Measurements from ENCODE around the gene PHF3. TPM values are rescaled to one million over a fixed set of nuclear protein-coding genes. Genes with fewer than 3 reads are reported as not detected.
"Not testable (repeated sequence)": the region's sequence is repeated elsewhere in the genome, so short reads cannot be mapped to it uniquely, and the experiment has no call there.

Gene PHF3
- total RNA-seq, 1 experiment from 2014 or later, result 32.2 TPM

DNA sequence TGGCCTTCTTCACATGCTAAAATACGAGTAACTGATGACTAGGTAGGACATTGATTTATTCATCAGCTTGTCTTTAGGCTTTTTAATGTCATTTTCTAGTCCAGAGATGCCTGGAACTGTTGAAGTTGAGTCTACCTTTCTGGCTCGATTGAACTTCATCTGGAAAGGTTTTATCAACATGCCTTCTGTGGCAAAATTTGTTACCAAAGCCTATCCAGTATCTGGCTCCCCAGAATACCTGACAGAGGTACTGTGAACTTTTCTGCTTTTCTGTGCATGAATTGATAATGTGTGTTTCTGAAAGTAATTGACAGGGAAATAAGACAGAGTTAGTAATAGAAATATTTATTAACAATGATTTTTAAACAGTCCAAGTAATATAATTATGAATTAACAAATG lies 71.0 kb downstream of the PHF3 start:
- DNase-seq (ENCODE audit: extremely low read depth, low read depth), result no peak

DNA sequence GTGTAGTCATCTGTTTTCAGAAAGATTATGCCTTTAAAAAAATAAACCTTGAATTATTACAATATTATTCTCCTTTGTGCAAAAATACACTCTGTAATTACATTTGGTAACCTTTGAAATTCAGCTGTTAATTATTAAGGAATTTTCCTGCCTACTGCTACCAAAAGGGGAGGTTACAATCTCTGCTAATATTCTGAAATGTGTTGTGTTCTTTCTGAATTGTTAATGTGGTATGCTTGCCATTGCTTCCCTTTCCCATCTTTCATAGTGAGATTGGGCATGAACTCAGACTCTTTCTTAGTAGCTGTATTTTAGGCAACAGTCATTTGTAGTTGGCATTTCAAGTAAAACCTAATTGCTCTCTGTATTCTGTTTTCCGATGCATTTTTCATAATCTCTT lies 73.0 kb downstream of the PHF3 start:
- no peak for DNase-seq (ENCODE audit: extremely low read depth, low read depth)

DNA sequence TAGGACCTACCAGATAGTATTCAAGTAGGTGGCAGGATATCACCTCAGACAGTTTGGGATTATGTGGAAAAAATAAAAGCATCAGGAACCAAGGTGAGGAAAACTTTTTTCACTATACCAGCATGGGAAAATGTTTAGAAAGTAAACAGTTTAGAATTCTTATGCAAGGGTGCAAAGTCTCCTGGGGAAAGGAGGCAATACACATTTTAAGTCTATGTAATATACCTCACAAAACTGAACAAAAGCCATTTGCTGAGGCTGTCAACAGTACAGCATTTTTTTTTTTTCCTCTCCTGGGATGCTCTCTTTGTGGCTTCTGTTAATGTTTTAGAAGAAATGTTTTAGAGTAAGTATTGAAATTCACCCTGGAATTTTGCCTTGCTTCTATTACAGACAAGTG lies 73.5 kb downstream of the PHF3 start:
- DNase-seq (ENCODE audit: extremely low read depth, low read depth), result no peak

DNA sequence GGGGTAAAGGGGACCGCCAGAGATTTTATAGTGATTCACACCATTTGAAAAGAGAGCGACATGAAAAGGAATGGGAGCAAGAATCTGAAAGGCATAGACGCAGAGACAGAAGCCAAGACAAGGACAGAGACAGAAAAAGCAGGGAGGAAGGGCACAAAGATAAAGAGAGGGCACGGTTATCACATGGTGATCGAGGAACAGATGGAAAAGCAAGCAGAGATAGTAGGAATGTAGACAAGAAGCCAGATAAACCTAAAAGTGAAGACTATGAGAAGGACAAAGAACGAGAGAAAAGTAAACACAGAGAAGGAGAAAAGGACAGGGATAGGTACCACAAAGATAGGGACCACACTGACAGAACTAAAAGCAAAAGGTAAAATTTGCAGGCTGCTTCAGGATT lies 77.7 kb downstream of the PHF3 start:
- DNase-seq (ENCODE audit: extremely low read depth, low read depth), result no peak

DNA sequence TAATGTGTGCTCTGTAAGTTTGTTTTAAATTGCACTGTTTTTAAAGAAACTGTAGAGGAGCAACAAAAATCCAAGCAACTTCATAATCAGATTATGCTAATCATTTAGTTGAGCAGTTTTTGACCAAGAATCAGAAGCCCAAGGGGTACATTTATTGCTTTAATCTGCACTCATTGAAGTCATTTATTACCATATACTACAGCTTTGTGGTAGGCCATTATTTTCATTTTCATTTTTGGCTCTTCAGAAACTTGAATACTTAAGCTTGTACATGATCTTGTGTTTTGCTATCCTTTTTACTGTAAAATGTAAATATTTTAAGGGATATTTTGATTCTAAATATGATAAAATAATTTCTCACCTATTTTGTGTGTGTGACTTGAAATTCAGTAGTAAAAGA lies 78.5 kb downstream of the PHF3 start:
- DNase-seq (ENCODE audit: extremely low read depth, low read depth), result no peak

DNA sequence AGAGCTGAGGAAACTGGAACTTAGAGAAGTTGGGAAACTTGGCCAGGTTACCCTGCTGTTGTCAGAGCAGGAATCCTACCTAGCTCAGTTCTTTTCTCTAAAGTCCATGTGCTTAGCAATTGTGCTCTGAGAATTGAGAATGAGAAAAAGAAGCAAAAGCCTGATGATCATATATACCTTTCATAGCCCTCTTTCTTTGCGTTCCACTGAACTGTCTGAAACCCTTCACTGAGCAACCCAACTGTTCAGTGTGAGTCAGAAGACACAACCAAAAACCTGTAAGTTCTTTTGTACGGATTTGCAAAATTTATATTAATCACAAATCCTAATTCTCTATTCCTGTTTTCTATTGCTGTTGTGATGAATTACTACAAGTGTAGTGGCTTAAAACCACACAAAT lies 80.6 kb downstream of the PHF3 start:
- DNase-seq (ENCODE audit: extremely low read depth, low read depth), result no peak

DNA sequence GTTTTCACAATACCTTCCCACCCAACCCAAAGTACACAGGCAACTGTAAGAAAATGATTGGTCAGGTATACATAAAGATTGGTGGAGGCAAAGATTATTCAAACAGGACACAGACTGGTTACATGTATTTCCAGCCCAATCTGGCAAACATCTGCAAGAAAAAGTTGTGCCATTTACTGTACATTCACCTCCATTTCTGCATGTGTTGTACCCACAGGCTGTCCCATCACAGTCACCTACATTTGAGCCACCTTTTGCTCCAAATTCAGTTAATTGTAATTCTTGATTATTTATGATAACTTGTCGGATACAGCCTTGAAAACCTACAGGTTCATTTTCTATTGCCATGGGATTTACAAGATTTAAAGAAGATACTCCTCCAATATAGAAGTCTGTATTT lies 85.6 kb downstream of the PHF3 start:
- no peak for DNase-seq (ENCODE audit: extremely low read depth, low read depth)

DNA sequence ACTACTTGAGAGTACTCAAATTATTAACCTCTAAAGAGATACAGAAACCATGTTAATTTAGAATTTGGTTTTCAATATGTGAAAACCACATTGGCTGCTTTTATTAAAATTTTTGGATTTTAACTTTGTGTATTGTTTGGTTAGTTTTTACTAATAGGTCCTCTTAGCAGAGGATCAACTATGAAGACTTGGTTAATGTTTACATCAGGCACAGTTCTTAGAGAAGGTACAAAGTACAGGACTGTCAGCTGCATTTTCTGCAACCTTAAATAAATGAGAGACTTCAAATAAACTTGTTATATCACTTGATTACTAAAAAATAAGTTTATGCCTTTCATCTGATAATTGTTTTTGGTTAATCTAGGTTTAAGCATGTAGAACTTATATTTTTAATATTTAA lies 89.1 kb downstream of the PHF3 start:
- DNase-seq (ENCODE audit: extremely low read depth, low read depth), result no peak

DNA sequence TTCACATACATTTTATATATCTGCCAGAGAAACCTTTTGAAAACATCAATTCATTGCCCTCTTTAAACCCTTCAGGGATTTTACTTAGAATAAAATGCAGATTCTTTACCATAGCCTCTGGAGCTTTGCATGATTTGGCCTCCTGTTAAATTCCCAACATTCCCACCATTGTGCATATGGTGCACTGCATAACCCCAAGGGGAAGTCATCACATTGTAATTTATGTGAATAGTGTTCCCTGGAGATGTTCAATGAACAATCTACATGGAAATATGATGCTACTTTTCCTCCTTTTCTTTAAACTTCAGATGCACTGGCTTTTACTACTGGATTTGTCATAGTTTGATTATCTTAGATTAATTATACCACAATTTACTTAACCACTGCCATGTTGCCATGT lies 94.7 kb downstream of the PHF3 start:
- DNase-seq (ENCODE audit: extremely low read depth, low read depth), result no peak

DNA sequence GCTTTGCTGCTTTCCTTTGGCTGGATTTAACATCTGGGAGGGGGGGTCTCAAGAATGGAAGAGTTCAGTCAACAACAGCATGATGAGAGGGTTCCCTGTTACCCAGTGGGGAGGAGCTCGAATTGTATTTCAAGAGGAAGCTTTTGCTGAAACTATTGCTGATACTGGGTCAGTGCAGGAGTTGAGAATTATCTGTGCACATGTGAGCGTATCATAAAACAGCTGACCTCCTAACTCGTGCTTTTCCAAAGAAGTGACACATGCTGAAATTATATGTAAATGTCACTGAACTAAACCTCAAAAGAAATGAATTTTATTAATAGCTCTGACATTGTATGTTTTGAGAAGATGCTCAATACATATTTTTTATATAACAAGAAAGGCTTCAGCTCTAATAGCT lies 96.3 kb downstream of the PHF3 start:
- DNase-seq (ENCODE audit: extremely low read depth, low read depth), result no peak

DNA sequence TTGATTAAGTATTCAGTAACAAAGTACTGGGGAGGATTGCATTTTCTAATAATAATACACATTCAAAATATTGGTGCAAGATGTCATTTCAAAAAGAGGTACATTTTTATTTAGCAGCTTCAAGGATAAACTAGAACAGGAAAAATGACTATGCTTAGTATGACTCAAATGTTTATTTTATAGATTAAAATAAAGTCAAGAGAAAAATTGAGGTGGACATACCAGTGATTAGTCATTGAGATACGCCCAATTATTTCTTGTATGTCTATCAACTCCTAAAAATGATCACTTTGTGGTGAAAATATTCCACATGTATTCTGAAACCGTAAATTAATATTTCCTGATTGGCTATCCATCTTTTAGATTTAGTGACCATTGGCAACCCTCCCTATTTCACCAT lies 96.7 kb downstream of the PHF3 start:
- DNase-seq (ENCODE audit: extremely low read depth, low read depth), result no peak

DNA sequence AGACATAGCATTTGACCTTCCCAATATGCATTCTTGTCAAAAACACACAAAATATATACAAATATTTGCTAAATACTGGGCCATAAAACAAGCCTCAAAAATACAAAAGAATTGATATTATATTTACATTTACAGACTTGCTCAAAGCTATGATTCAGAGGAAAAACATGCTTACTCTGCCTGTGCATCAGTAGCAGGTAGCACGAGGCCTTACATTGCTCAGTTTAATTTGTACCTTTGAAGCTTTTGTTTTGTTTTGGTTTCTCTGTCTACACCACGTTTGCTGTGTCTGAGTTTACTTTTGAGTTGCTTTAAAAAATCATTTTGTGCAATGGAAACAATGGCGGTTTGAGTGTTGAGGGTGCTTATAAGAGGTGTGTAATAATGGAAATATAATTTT lies 99.3 kb downstream of the PHF3 start:
- no peak for DNase-seq (ENCODE audit: extremely low read depth, low read depth)

DNA sequence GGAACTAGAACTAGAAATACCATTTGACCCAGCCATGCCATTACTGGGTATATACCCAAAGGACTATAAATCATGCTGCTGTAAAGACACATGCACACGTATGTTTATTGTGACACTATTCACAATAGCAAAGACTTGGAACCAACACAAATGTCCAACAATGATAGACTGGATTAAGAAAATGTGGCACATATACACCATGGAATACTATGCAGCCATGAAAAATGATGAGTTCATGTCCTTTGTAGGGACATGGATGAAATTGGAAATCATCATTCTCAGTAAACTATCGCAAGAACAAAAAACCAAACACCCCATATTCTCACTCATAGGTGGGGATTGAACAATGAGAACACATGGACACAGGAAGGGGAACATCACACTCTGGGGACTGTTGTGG lies 102.6 kb downstream of the PHF3 start:
- not testable (repeated sequence) for DNase-seq (ENCODE audit: extremely low read depth, low read depth)

DNA sequence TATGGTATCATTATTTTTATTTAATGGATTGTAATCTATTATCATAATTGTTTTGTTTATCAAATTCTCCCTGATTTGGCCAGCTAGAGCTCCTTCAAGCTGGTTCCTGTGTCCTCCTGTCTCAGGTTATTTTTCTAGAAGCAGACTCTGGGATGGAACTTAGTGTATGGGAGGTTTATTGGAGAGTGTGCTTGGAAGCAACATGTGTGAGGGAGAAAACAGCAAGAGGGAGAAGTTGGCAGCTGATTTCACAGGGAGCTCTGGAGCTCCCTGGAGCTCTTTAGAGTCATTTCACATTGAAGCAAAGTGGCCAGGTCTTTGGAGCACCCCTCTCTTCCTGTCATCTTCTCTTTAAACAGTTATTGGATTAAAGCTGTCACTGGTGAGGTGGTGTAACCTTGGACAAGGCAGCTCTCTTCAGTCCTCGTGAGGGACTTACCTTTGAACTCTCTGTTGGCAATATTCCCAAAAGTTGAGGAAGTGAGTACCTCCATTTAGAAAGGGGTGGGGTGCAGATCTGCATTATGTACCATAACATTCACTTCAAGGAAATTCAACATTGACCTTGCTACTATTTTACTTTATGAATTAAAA lies 103.6 kb downstream of the PHF3 start:
- DNase-seq (ENCODE audit: extremely low read depth, low read depth), result no peak

DNA sequence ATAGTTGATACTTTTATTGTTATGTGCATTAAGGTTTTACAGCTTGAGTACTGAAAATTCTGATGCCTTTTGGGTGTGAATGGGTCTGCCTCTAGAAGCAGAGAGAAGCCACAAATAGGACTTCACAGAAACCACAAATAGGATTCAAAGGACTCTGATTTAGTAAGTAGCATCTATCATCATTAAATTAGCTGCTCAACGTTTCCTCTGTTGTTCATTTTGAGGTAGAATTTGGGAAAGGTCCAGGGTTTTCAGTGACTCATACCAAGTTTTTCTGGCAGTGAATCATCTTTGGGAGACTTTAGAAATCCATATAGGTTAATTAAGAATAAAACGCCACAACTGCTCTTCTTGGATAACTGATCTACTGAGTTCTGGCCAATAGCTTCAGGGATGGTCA lies 105.1 kb downstream of the PHF3 start:
- no peak for DNase-seq (ENCODE audit: extremely low read depth, low read depth)

DNA sequence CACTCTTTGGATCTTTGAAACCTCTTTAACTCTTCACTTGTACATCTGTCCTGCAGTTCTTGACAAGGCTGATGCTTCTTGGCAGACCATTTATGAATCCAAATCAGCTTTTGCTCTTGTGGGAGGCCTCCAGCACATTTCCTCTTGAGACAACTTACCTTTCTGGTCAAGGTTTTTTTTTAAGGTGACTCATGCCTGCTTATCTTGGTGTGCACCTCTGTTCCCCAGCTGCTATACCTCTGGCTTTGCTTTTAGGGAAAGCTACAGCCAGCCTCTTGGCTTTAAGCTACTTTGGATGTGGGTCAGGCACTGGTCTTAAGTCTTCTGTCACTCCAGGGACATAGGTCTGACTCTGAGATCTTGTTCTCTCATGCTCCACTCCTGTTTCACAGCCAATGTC lies 106.5 kb downstream of the PHF3 start:
- DNase-seq (ENCODE audit: extremely low read depth, low read depth), result no peak

DNA sequence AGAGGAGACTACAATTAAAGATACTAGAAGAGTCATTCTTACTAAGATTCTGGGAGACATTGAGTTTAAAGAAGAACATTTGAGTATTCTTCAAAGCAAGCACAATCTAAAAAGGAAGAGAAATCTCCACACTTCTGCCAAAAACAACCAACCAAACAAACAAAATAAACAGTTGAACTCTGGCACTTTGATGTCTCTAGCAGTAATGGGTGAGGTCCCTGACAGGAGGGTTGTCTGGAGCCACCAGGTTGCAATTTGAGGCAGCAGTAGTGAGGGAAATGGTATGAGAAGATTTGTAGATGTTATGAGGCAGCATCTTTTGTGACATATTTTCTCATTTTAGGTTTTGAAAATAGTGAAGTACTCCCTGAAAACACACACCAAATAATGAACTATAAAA lies 108.1 kb downstream of the PHF3 start:
- DNase-seq (ENCODE audit: extremely low read depth, low read depth), result no peak

DNA sequence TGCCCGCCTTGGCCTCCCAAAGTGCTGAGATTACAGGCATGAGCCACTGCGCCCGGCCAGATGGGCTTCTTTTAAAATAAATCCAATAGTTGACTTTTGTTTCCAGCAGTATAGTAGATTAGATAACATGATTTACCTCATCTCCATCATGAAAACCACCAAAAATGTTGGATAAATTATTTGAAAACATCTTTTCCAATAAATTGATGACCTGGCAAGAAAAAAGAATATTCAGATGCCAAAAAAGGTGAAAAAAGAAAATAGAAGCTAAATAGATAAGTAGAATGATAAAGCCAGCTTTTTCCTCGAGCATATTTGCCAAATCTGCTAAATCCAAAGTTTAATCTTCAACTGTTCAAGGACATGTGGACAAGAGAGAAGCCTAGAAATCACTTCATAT lies 109.2 kb downstream of the PHF3 start:
- no peak for DNase-seq (ENCODE audit: extremely low read depth, low read depth)

DNA sequence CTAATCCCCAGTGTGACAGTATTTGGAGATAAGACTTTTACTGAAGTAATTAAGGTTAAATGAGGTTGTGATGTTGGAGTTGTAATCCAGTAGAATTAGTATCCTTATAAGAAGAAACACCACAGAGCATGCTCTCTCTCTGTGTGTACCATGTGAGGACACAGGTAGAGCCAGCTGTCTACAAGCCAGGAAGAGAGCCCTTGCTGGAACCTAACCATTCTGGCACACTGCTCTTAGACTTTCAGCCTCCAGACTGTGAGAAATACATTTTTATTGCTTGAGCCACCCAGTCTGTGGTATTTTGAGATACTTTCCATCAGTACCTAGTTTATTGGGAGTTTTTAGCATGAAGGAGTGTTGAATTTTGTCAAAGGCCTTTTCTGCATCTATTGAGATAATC lies 110.2 kb downstream of the PHF3 start:
- no peak for DNase-seq (ENCODE audit: extremely low read depth, low read depth)

DNA sequence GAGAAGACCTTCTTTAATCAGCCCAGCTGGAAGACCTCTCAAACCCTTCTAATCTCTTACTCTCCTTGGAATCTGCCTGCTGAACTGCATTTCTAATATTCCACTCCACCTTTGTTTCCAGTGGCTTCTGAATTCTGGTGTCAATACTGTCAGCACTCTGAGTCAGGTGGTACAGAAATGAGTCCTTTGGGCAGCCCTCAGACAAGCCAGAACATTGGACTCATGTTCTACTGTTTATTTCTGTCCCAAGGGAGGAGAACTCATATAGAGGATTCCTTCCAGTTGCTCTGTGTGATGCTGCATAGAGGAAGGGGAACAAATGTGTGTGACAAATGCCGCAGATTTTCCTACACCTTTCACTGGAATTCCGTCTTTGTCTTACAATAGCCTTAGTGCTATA lies 114.8 kb downstream of the PHF3 start:
- DNase-seq (ENCODE audit: extremely low read depth, low read depth), result no peak

DNA sequence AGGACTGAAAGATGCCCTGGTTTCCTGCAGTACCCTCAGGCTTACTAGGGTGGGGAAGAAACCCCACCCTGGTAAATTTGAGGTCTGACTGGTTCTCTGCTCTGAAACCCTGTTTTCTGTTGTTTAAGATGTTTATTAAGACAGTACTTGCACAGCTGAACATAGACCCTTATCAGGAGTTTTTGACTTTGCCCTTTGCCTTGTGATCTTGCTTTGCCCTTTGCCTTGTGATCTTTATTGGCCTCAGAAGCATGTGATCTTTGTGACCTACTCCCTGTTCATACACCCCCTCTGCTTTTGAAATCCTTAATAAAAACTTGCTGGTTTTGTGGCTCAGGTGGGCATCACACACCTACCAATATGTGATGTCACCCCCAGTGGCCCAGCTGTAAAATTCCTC lies 121.7 kb downstream of the PHF3 start:
- not testable (repeated sequence) for DNase-seq (ENCODE audit: extremely low read depth, low read depth)

DNA sequence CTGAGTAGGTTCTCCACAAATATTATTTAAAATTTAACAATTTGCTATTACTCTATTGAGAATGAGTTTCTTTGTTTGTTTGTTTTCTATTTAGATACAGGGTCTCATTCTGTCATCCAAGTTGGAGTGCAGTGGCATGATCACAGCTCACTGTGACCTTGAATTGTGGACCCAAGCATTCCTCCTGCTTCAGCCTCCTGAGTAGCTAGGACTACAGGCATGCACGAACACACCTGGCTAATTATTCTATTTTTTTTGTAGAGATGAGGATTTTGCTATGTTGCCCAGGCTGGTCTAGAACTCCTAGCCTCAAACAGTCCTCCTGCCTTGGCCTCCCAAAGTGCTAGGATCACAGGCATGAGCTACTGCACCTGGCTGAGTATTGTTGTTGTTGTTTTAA lies 122.2 kb downstream of the PHF3 start:
- no peak for DNase-seq (ENCODE audit: extremely low read depth, low read depth)

DNA sequence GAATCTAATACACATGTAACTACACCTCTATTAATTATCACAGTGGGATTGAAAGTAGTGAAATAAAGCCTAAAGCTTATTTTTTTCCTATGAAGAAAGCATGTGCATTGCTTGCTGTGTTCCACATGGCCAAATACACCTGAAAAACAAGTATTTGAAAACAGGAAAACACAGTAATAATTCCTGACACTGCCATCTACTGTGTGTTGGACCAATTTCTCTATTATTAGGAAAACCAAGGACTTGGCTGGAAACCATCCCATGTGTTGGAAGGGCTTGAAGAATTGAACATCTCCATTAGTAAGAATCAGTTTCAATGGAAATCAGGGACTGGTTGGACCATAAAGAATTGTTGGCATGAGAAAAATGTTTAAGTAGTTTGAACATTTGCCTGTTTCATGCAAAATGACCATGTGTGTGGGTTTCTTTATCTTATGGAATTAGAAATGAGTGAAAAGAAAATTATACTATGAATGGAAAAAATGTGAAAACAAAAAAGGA lies 124.1 kb downstream of the PHF3 start:
- DNase-seq (ENCODE audit: extremely low read depth, low read depth), result no peak

Measured in NCI-H460 (cell line).